ENCODE results near the gene SKAP1. TPM values are rescaled to one million over a fixed set of nuclear protein-coding genes. Genes with fewer than 3 reads are reported as not detected.

SKAP1 gene
- total RNA-seq, 1 donor from 2014 or later, result 112 TPM

DNA sequence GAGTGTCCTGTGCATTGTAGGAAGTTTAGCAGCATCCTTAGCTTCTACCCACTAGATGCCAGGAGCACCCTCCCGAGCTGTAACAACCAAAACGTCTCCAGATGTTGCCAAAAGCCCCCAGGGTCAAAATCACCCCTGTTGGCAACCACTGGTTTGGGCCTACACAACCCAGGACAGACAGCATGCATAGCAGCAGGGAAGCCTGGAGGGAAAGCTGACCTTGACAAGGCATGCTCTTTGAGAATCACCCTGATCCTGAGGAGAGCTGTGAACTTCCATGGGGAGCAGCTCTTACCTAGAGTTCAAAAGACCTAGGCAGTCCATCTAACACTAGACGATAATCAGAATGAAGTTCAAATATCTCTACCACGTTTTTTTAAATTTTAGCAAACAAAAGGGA, 9.2 kb downstream of the SKAP1 start:
- intact Hi-C loops (cut with micrococcal nuclease), result no loop called here

DNA sequence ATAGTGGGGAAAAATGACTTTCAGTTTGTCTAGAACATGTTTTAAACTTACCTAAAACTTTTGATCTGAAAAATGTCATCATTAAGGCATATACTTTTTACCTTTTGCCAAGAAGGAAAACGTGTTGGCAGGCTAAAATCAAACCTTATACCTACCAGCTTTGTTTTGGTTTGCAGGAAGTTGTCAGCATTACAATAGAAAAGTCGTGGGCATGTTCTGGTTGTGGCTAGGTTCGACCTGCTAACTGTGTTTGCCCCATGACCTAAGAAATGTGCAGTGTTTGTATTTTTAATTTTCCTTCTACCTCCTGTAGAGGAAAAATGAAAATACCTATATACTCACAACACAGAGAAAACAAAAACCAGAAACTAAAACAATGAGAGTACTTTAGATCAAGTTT, 13.0 kb downstream of the SKAP1 start:
- intact Hi-C loops (cut with micrococcal nuclease), result loop anchor here (10.0 kb wide), 1 partner anchor 62 kb away; no protein-coding TSS in a partner anchor

DNA sequence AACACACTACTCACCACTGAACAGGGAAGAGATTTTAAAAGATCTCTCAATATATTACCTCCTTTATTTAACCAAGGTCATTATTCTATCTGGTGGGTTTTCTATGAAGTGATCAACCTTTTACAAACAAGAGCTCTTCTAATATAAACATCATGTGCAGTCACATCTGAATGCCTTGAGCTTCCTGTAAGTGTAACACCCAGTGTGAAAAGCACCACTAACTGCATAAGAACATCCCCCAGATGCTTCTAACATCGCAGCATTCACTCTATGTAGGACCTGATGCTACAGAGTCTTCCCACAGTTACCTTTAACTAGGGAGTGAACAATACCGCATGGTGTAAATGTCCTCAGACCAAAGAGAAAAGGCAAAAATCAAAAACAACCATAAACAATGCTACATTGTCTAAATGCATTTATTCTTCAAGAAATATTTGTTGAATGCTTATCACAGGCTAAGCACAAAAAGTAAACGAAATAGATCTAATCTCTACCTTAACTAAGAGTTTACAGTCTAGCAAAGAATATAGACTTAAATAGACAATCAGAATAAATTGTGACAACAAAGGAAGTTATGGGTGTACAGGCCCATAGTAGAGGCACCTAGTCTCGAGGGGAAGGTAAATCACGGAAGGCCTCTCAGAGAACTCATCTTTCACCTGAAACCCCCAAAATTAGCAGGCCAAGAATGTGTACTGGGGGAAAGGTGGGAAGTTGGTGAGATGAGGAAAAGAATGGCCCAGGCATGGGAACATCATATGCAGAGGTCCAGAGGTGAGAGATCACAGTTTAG, 16.2 kb downstream of the SKAP1 start:
- intact Hi-C loops (cut with micrococcal nuclease), result loop anchor here (2.0 to 10.0 kb wide), 3 partner anchors 13 to 59 kb away; no protein-coding TSS in a partner anchor

DNA sequence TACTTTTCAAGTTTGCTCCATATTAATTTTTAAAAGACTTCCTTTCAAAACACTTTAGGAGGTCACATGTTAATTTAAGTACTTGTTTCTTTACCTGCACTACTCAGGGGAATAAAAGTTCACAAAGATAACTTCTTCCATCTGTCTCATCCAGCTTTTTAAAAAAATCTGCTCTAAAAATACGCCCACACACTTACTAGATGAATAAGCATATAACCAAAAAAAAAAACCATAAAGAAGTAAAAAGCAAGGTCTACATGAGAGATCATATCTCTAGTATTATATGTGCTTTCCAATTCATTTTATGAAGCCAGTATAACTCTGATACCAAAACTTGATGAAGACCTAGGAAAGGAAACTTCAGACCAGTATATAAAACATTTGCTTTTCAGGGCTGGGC, 17.2 kb downstream of the SKAP1 start:
- intact Hi-C loops (cut with micrococcal nuclease), result loop anchor here (2.0 to 10.0 kb wide), 3 partner anchors 14 to 58 kb away; no protein-coding TSS in a partner anchor

DNA sequence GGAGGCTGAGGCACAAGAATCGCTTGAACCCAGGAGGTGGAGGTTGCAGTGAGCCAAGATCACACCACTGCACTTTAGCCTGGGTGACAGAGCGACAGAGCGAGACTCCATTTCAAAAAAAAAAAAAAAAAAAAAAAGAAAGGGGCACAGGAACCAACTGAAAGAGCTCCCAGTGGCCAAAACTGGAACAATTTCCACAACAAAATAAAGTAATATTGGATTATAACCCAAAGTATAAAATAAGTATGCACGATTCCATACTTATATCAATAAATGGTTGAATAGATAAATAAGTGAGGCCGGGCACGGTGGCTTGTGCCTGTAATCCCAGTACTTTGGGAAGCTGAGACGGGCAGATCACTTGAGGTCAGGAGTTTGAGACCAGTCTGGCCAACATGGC, 19.2 kb downstream of the SKAP1 start:
- intact Hi-C loops (cut with micrococcal nuclease), result loop anchor here (5.0 to 10.0 kb wide), 2 partner anchors 46 to 56 kb away; no protein-coding TSS in a partner anchor

DNA sequence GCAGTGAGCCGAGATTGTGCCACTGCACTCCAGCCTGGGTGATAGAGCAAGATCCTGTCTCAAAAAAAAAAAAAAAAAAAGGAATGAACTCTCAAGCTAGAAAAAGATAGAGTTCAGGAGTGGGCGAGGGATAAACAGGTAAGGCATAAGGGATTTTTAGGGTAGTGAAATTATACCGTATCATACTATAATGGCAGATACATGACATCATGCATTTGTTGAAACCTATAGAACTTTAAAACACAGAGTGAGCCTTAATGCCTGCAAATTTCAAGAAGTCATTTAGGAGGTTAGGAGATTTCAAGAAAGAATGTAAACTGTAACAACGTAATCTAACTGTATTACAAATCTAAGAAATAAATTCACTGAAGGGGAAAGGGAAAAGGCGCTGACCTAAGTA, 20.4 kb downstream of the SKAP1 start:
- intact Hi-C loops (cut with micrococcal nuclease), result loop anchor here (5.0 to 10.0 kb wide), 2 partner anchors 48 to 55 kb away; no protein-coding TSS in a partner anchor

DNA sequence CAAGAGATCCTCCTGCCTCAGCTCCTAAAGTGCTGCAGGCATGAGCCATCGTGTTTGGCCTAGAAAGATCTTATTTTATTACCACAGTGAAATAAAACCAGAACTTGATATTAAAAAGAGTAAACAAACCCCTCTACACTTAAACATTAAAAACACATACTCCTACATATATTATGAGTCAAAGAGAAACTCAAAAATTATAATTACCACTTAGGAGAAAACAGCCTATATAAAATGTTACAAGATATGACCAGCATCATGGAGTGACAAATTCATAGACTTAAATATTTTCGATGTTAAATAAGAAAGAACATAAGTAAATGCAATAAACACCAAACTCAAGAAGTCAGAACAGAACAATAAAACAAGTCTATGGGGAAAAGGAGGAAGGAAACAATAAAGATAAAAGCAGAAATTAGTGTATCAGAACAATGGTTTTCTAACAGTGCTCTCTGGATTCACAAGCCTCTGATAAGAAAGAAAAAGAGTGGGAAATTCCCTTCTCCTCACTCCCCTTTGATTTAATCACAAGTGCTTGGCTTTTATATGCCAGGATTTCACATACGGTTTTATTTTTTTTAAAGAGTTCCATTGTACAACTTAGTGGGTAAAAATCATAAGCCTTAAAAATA, 23.0 kb downstream of the SKAP1 start:
- intact Hi-C loops (cut with micrococcal nuclease), result no loop called here

DNA sequence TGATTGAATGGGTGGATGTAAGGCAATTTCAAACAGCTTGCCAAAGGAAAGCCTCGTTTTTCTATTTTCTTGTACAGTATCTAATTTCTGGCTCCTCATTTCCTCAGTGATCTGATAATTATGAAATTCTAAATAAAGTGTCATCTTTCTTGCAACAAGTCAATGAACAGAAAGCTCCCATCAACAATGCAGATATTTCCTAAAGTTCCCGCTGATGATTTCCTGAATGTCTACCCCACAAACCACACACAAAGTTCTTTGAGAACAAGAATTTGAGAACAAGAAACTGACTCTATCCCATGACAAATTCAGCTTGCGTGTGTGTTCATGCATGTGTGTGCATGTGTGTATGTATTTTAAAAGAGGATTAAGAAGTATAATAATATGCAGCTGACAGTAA, 35.2 kb downstream of the SKAP1 start:
- intact Hi-C loops (cut with micrococcal nuclease), result no loop called here

DNA sequence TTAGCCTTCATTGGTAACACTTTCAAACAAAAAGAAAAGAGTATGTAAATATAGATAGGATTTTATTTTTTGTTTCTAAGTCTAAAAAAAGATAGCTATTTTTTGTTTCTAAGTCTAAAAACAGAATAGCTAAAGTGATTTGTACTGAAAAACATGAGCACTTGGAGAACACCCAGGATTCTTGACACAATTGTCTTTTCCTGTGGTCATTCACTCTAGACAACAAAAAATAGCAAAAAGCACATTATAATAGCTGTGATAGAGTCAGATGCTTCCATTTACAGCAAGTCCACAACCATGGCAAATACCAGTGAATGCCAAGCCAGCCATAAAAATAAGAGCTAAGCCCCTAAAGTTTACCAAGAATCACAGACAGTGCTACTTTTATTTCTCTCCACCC, 36.7 kb downstream of the SKAP1 start:
- intact Hi-C loops (cut with micrococcal nuclease), result no loop called here

DNA sequence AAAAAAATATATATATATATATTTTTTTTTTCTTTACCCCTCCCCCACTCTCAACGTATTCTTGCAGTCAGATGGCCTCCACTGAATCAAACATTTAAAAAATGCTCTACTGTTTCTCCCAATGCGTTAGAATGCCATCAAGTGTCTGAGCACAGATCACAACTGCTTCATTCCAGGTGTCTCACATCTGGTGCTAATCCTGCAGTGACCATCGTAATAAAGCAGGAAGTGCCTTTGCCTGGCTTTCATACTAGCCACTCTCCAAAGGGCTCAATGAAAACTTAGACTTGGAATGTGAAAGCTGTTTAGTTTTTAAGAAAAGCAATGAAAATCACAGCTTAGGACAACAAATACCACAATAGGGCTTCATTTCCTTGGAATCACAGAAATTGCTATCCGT, 37.2 kb downstream of the SKAP1 start:
- intact Hi-C loops (cut with micrococcal nuclease), result no loop called here

DNA sequence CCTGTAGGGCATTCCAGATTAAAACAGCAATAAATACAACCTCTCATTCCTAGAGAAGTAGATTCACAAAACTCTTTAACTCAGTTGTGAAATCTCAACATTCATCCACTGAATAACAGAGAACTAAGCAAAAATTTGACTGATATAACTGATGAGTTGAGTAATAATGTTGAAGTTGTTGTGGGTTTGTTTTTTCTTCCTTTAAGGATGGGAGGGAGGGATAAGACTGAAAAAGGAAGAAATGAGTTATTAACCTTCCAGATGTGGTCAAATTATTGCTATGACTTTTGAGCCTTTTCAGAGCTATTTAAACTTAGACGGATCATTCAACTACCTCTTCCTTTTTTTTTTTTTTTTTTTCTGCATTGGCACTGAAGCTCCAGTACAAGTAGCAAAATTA, 38.6 kb downstream of the SKAP1 start:
- intact Hi-C loops (cut with micrococcal nuclease), result no loop called here

DNA sequence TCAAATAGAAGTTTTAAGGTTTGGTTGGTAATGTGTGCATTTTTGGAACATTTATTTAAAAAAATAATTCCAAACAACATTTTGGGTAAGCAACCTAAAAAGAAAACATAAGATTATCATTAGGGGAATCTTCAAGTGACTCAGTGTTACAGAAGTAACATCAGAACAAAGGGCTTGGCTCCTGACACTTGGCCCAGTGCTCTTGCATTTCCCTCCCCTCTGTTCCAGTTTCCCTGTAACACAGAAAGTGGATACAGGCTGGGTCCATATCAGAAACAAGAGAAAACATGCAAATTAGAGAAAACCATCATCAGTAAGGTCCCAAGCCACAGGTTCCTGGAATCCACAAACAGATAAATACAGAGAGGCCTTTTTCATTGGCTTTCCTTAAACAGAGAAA, 40.1 kb downstream of the SKAP1 start:
- intact Hi-C loops (cut with micrococcal nuclease), result no loop called here

DNA sequence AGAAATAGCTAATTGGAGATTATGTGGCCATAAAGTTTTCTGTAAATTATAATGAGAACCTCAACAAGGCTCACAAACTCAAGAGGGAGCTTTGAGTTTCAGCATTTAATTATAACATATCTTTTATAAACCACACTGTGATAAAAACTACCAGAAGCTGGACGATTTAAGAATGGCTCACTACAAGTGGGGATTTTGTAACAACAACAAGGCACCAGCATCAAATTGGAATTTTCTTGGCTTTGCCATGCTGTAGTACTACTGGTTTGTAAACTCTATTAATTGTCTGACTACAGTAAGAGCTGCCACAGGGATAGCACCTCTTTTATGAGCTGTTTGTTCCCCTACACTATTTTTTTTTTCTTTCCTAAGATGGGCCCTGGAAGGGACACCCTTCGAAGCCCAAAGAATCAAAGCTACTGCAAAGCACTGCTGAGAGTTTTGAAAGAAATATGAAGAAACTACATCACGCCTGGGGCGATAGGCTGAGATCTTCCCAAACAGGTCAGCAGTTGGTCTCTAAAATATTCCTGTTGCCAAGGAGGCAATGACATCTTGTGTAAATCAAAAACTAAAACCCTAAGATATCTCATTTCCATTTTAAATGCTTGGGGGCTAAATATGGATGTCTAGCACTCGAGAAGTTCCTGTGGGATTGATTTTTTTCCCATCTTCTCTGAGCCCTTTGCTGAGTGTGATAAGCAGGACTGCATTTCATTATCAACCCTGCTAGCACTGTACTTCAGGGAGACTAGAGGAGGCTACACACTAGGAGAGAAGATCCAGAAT, 40.9 kb downstream of the SKAP1 start:
- intact Hi-C loops (cut with micrococcal nuclease), result no loop called here

DNA sequence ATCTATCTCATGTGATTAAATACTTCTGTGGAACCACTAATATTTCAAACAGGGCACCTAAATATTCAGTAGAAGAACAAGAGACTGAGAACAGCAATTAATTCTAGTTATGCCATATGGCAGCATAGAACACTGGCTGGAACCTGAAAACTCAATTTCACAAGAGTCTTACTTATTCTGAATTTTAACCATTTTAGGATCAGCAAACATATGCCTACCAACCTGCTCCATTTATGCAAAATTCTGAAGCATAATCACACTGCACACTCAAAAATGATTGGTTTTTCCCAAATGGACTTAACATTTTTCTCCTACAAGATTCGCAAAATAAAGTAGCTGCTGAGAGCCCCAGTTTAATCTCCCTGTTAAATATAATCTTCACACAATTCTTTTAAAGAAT, 43.2 kb downstream of the SKAP1 start:
- intact Hi-C loops (cut with micrococcal nuclease), result no loop called here

DNA sequence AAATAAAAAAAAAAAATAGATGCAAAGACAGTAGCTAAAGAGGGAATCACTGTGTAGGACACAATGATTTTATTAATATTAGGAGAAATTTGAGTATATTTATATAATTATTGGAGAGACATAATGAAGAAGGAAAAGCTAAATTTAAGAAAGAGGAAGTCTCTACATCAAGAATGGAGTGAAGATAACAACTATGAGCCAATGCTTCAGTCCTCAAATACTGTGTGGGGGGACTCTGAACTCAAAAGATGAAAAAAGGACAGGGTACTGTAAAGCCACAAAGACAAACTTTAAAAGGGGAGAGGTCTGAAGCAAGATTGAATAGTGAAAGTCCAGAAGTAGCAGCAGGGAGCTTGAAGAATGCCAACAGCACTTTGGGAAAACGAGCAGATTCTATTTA, 44.7 kb downstream of the SKAP1 start:
- intact Hi-C loops (cut with micrococcal nuclease), result no loop called here

DNA sequence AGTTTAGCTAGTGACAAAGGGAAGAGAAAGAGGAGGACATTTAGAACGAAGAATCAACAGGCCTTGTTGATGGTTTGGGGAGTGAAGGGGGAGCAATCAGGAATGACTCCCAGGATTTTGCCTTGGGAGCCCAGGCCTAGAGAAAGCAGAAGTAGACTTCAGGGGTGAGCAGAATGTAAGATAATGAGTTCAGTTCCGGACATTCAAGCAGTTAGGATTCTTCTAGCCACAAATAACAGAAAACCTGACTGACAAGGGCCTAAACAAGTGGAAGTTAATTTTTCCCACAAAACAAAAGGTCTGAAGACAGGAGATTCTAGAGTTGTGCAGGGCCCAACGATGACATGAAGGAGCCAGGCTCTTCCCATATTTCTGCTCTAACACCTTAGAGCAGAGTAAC, 45.9 kb downstream of the SKAP1 start:
- intact Hi-C loops (cut with micrococcal nuclease), result no loop called here

DNA sequence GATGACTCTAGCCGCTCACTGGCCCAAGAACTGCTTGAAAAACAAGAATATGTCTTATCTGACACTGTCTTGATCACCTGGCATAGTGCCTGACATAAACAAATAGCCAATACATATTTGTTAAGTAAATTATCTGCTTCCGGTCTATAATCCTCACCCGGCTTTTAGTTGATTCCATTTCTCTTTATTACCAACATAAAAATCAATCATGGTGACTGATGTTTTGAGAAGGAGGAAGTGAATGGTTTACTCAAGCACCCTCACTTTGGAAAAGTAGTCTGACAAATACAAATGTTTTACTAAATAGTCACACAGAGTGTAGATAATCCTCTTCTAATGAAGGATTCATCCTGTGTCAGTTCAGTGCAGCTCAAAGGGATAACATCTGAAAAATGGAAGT, 47.0 kb downstream of the SKAP1 start:
- intact Hi-C loops (cut with micrococcal nuclease), result no loop called here

DNA sequence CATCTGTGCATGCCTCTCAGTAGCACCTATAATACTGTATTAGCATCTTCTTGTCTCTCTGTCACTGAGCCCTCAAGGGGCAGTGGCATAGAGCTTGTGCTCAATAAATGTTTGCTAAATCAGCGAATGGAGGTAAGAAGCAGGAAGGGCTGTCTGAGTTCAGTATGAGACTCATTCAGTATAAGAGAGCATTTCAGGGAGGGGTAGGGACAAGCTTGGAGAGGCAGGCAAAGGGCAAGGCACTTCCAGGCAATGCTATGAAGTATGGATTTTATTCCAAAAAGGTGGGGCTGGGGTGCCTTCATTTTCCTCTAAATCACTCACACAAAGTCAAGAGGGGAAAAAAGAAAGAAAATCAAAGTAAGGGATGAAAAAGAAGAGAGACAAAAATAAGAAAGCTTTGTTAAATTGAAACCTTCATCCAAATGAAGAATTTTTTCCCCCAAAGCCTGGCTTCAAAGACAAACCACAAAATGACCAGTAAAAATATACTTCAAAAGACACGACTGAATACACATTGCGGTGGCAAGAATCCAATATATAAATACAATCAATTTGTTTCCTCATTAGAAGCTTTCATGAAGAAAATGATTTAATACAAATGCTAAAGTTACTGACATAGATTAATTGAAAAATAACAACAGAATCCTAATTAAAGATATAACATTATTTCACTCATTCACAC, 51.2 kb downstream of the SKAP1 start:
- intact Hi-C loops (cut with micrococcal nuclease), result no loop called here

DNA sequence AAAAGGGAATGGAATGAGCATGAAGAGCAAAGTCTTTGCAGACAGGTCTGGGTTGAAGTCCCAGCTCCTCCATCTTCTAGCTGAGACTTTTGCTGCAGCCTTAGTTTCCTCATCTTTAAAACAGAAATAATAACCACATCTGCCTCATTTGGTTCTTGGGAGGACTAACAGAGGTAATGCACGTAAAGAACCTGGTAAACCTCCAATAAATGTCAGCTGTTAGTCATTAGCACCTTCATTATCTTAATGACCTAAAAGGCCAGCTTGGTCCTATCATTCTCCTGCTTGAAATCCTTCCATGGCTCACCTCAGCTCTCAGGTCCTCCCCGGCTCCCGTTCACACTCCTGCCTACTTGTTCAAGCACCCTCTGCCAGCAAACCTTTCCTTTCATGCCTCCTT, 51.8 kb downstream of the SKAP1 start:
- intact Hi-C loops (cut with micrococcal nuclease), result no loop called here

DNA sequence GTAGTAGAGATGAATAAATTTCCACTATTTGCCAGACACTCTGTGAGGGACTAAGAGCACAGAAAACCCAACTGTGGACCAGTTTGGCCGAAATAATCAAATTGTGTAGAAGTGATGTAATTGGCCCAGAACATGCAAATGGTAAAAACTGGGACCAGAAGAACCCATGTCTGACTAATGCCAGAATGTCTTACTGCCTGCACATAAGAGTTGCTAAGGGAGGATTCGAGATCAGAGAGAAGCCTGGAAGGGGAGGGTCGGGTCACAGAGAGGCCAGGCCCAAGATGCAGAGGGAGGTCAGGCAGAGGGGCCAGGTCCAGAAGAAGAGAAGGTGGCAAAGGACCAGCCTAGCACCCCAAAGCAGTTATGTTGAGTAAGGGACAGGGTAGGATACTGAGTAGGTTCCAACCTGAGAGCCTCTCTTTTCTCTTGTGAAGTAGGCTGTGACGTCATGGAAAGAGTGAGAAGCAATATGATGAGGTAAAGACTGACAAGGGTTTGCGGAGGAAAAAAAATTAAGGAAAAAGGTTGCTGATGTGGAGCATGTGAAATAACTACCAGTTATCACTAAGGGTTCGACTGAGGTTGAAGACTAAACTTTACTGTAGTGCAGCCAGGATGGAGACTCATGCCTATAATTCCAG, 53.2 kb downstream of the SKAP1 start:
- intact Hi-C loops (cut with micrococcal nuclease), result no loop called here

DNA sequence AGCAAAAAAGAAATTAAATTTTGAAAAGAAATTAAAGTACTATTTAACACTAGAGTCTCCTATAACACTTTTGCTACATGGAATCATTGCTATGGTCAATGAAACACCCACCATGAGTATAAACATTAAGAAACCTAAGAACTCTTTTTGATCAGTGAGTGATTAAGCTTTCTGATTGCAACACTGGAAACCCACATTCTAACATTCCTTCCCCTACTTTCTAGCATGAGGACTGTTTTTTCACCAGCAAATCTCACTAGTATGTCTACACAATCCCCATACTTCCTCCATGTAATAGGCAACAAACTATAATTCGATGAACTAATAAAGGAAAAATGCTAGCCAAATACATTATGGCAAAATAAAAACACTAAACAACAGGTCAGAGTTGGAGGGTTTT, 54.7 kb downstream of the SKAP1 start:
- intact Hi-C loops (cut with micrococcal nuclease), result no loop called here
